ENCODE measurements around the gene HELT.

HELT gene

DNA sequence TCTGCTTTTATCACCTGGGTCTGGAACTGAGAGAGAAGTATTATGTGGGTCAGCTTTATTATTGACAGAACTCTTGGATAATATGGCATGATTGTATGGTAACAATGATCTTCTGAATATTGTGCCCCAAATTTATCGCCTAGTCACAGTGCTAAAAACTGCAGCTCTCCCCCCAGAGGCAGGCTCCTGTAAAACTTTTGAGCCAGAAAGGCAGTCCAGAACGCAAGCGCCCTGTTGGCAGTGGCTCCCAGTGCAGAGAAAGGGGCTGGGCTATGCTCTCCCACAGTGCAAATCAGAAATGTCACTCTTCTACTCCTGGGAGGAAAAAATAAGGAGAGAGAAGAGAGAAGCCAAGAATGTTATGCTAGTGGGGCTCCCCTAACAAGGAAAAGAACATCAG is 50.5 kb downstream of the HELT start:
- no peaks in the 10 kb centered on the region for H3K9me2 ChIP-seq (replicated peaks; ENCODE audit: insufficient read depth, low read length)
- TF ChIP-seq EZH2 (optimal IDR thresholded peaks at IDR 0.05; ENCODE audit: low read depth, low read length), result no peak
- no peak for TF ChIP-seq EZH2phosphoT487 (IDR thresholded peaks at IDR 0.05; ENCODE audit: low read length)
- TF ChIP-seq, protein P1, sequence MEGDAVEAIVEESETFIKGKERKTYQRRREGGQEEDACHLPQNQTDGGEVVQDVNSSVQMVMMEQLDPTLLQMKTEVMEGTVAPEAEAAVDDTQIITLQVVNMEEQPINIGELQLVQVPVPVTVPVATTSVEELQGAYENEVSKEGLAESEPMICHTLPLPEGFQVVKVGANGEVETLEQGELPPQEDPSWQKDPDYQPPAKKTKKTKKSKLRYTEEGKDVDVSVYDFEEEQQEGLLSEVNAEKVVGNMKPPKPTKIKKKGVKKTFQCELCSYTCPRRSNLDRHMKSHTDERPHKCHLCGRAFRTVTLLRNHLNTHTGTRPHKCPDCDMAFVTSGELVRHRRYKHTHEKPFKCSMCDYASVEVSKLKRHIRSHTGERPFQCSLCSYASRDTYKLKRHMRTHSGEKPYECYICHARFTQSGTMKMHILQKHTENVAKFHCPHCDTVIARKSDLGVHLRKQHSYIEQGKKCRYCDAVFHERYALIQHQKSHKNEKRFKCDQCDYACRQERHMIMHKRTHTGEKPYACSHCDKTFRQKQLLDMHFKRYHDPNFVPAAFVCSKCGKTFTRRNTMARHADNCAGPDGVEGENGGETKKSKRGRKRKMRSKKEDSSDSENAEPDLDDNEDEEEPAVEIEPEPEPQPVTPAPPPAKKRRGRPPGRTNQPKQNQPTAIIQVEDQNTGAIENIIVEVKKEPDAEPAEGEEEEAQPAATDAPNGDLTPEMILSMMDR (IDR thresholded peaks at IDR 0.05; ENCODE audit: low read length), result no peak
- H3K4me3 ChIP-seq (ENCODE audit: low read length), result no peak overlapping the region
- no peaks in the 10 kb centered on the region for H3K9me3 ChIP-seq (replicated peaks; ENCODE audit: insufficient read depth, low read length)
- no peak for DNase-seq
- no peak overlapping the region for H3K9ac ChIP-seq (ENCODE audit: low read length)
- H3K27ac ChIP-seq (ENCODE audit: low read length), result no peak overlapping the region
- no peaks in the 10 kb centered on the region for H3K36me3 ChIP-seq (replicated peaks; ENCODE audit: insufficient read depth, low read length)
- no peak overlapping the region for H2AFZ ChIP-seq (ENCODE audit: low read length)
- H3K79me2 ChIP-seq (ENCODE audit: low read length), result no peaks in the 10 kb centered on the region
- no peaks in the 10 kb centered on the region for H3K4me1 ChIP-seq (ENCODE audit: low read length)
- H4K20me1 ChIP-seq (ENCODE audit: insufficient read depth, low read length), result no peaks in the 10 kb centered on the region
- H3F3A ChIP-seq (ENCODE audit: insufficient read depth, low read length), result no peaks in the 10 kb centered on the region
- no peaks in the 10 kb centered on the region for H3K27me3 ChIP-seq (replicated peaks; ENCODE audit: insufficient read depth, low read length)
- no peak overlapping the region for H3K4me2 ChIP-seq (ENCODE audit: low read depth, low read length)
